Measurements from ENCODE around the gene WNT6.
A peak's percentile ranks its signal among the peaks of the same experiment; 100 is the strongest.

Gene WNT6

GRCh38 chr2:218850796-218851195 is 8.8 kb upstream of the WNT6 start:
- no peak for TF ChIP-seq CTCF (IDR thresholded peaks at IDR 0.05; ENCODE audit: low read length, missing control alignments)
- no peak overlapping the region for H3K4me3 ChIP-seq (replicated peaks; ENCODE audit: low read depth, low read length)
- no peak for DNase-seq (ENCODE audit: low read depth)

GRCh38 chr2:218851286-218851685 is 8.3 kb upstream of the WNT6 start:
- no peak for TF ChIP-seq CTCF (IDR thresholded peaks at IDR 0.05; ENCODE audit: low read length, missing control alignments)
- H3K4me3 ChIP-seq (replicated peaks; ENCODE audit: low read depth, low read length): no peak overlapping the region
- no peak for DNase-seq (ENCODE audit: low read depth)

- DNase-seq (ENCODE audit: low read depth): peak; percentile 75
- peak; percentile 73 for TF ChIP-seq CTCF (IDR thresholded peaks at IDR 0.05; ENCODE audit: low read length, missing control alignments)
- no peak overlapping the region for H3K4me3 ChIP-seq (replicated peaks; ENCODE audit: low read depth, low read length)
These were observed 6.5 kb upstream of the WNT6 start for GRCh38 chr2:218852911-218853667.

- DNase-seq (ENCODE audit: low read depth): peak; percentile 38
- TF ChIP-seq CTCF (IDR thresholded peaks at IDR 0.05; ENCODE audit: low read length, missing control alignments): no peak
- H3K4me3 ChIP-seq (replicated peaks; ENCODE audit: low read depth, low read length): no peak overlapping the region
These were observed 5.8 kb upstream of the WNT6 start for GRCh38 chr2:218853766-218854165.

GRCh38 chr2:218854860-218855259 is 4.7 kb upstream of the WNT6 start:
- H3K4me3 ChIP-seq (replicated peaks; ENCODE audit: low read depth, low read length): no peak overlapping the region
- no peak for DNase-seq (ENCODE audit: low read depth)
- TF ChIP-seq CTCF (IDR thresholded peaks at IDR 0.05; ENCODE audit: low read length, missing control alignments): no peak

- no peak for DNase-seq (ENCODE audit: low read depth)
- no peak for TF ChIP-seq CTCF (IDR thresholded peaks at IDR 0.05; ENCODE audit: low read length, missing control alignments)
These were observed 4.1 kb upstream of the WNT6 start for GRCh38 chr2:218855305-218856166.

More at GRCh38 chr2:218855305-218856166, 4.1 kb upstream of the WNT6 start:
- no peak overlapping the region for H3K4me3 ChIP-seq (replicated peaks; ENCODE audit: low read depth, low read length)

Data from fibroblast of pulmonary artery (primary cell).